ENCODE measurements around the gene GSTT2B. TPM values are rescaled to one million over a fixed set of nuclear protein-coding genes. Genes with fewer than 3 reads are reported as not detected.
"Not testable (repeated sequence)": the region's sequence is repeated elsewhere in the genome, so short reads cannot be mapped to it uniquely, and the experiment has no call there.

GSTT2B gene
- total RNA-seq, 1 donor from 2014 or later, result 4.6 TPM

- intact Hi-C loops (cut with DNase I); DNase-seq (ENCODE audit: missing footprints); ATAC-seq: not testable (repeated sequence)
These were observed 32.1 kb upstream of the GSTT2B start for GRCh38 chr22:23993080-23993479.

- DNase-seq (ENCODE audit: missing footprints); ATAC-seq; intact Hi-C loops (cut with DNase I): not testable (repeated sequence)
These were observed 28.7 kb upstream of the GSTT2B start for GRCh38 chr22:23989583-23990244.

GRCh38 chr22:23986538-23987178, 25.7 kb upstream of the GSTT2B start:
- ATAC-seq; intact Hi-C loops (cut with DNase I); DNase-seq (ENCODE audit: missing footprints): not testable (repeated sequence)

- DNase-seq (ENCODE audit: missing footprints); intact Hi-C loops (cut with DNase I): not testable (repeated sequence)
These were observed 25.1 kb upstream of the GSTT2B start for GRCh38 chr22:23986089-23986488.

GRCh38 chr22:23984430-23984829, 23.4 kb upstream of the GSTT2B start:
- no peak for ATAC-seq
- no peak for DNase-seq (ENCODE audit: missing footprints)
- intact Hi-C loops (cut with DNase I), result no loop called here

More at GRCh38 chr22:23986089-23986488, 25.1 kb upstream of the GSTT2B start:
- not testable (repeated sequence) for ATAC-seq

- DNase-seq (ENCODE audit: missing footprints); intact Hi-C loops (cut with DNase I); ATAC-seq: not testable (repeated sequence)
These were observed 19.6 kb upstream of the GSTT2B start for GRCh38 chr22:23980567-23980966.

- ATAC-seq, result peak; percentile 90
- DNase-seq (ENCODE audit: missing footprints); intact Hi-C loops (cut with DNase I): not testable (repeated sequence)
These were observed 18.7 kb upstream of the GSTT2B start, which contains the start of gene GSTT2 for GRCh38 chr22:23979557-23980240. TSS of gene GSTT2 (plus strand) at chr22:23980134.

GRCh38 chr22:23977304-23977703, 16.3 kb upstream of the GSTT2B start:
- ATAC-seq; intact Hi-C loops (cut with DNase I); DNase-seq (ENCODE audit: missing footprints): not testable (repeated sequence)

GRCh38 chr22:23974836-23975352, 13.9 kb upstream of the GSTT2B start:
- DNase-seq (ENCODE audit: missing footprints), result not testable (repeated sequence)
- intact Hi-C loops (cut with DNase I), result loop anchor here (5.0 kb wide), 1 partner anchor 48 kb away; no protein-coding TSS in a partner anchor
- ATAC-seq, result peak; percentile 26

- intact Hi-C loops (cut with DNase I), result loop anchor here (5.0 kb wide), 1 partner anchor 47 kb away; no protein-coding TSS in a partner anchor
These were observed 13.3 kb upstream of the GSTT2B start, which contains the start of gene DDT for GRCh38 chr22:23974345-23974744. TSS of gene DDT (minus strand) at chr22:23974441. CDS start at chr22:23974414, 27 bp downstream.

GRCh38 chr22:23971927-23972326, 10.9 kb upstream of the GSTT2B start:
- DNase-seq (ENCODE audit: missing footprints); ATAC-seq: not testable (repeated sequence)
- intact Hi-C loops (cut with DNase I), result loop anchor here (5.0 kb wide), 1 partner anchor 45 kb away; no protein-coding TSS in a partner anchor

More at GRCh38 chr22:23974345-23974744, 13.3 kb upstream of the GSTT2B start, which contains the start of gene DDT:
- ATAC-seq, result peak; percentile 96
- not testable (repeated sequence) for DNase-seq (ENCODE audit: missing footprints)

- intact Hi-C loops (cut with DNase I), result loop anchor here (5.0 kb wide), 1 partner anchor 44 kb away; no protein-coding TSS in a partner anchor
- DNase-seq (ENCODE audit: missing footprints), result no peak
- ATAC-seq, result no peak
These were observed 10.0 kb upstream of the GSTT2B start for GRCh38 chr22:23970816-23971486.

- ATAC-seq, result no peak
- intact Hi-C loops (cut with DNase I), result loop anchor here (5.0 kb wide), 1 partner anchor 43 kb away; no protein-coding TSS in a partner anchor
- DNase-seq (ENCODE audit: missing footprints), result no peak
These were observed 9.2 kb upstream of the GSTT2B start for GRCh38 chr22:23970201-23970641.

- no peak for ATAC-seq
- DNase-seq (ENCODE audit: missing footprints), result peak; percentile 27
- intact Hi-C loops (cut with DNase I), result no loop called here
These were observed 8.1 kb upstream of the GSTT2B start for GRCh38 chr22:23969071-23969470.

GRCh38 chr22:23966568-23966967, 5.6 kb upstream of the GSTT2B start, which contains the start of gene DDTL:
TSS of gene DDTL (plus strand) at chr22:23966888. CDS start at chr22:23966915, 27 bp downstream.
- intact Hi-C loops (cut with DNase I); DNase-seq (ENCODE audit: missing footprints): not testable (repeated sequence)
- ATAC-seq, result peak; percentile 97

- DNase-seq (ENCODE audit: missing footprints); intact Hi-C loops (cut with DNase I): not testable (repeated sequence)
- ATAC-seq, result peak; percentile 32
These were observed 5.1 kb upstream of the GSTT2B start for GRCh38 chr22:23966094-23966493.

- intact Hi-C loops (cut with DNase I), result loop anchor here (10.0 kb wide), 1 partner anchor 412 kb away; no protein-coding TSS in a partner anchor
- peak; percentile 65 for ATAC-seq
- DNase-seq (ENCODE audit: missing footprints), result peak; percentile 72
These were observed 4.6 kb downstream of the GSTT2B start for GRCh38 chr22:23956301-23956900.
